ENCODE results near the gene GSK3B. TPM values are rescaled to one million over a fixed set of nuclear protein-coding genes. Genes with fewer than 3 reads are reported as not detected.

Gene GSK3B
- total RNA-seq, result 24.3 and 34.4 TPM in 2 replicates

GRCh38 chr3:120093911-120094775, at the start of gene GSK3B:
TSS of gene GSK3B (minus strand) at chr3:120094447. CDS start at chr3:120093434, 1,013 bp downstream.

DNA sequence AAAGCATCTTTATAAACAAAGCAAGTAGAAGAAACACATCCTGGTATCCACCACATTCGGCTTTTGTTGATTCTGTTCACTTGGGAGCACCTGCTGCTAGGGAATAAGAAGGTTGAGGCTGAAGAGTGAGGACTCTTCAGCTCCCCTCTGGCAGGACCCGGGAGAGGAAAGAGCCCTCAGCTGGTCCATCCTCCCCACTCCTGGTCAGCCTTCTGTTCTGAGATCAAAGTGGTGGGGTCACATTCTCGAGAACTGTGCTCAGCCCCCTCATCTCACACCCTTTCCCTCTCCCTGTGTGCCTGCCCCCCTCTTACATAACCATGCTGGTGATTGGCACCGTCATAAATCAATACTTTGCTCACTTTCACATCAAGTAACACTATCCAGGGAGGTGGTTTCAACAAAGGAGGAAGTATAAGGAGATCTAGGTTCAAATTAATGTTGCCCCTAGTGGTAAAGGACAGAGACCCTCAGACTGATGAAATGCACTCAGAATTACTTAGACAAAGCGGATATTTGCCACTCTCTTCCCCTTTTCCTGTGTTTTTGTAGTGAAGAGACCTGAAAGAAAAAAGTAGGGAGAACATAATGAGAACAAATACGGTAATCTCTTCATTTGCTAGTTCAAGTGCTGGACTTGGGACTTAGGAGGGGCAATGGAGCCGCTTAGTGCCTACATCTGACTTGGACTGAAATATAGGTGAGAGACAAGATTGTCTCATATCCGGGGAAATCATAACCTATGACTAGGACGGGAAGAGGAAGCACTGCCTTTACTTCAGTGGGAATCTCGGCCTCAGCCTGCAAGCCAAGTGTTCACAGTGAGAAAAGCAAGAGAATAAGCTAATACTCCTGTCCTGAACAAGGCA, 312.7 kb downstream of the GSK3B start, which contains the start of gene NR1I2:
Gene NR1I2, plus strand, starts transcription at position 772 of the 869 bp plus-strand sequence.

Other genes starting within 250 kb of the GSK3B start
- 0.23 and 2.6 TPM in 2 replicates for gene GPR156, start 190.8 kb upstream of the GSK3B start, total RNA-seq